A673 (cell line): ENCODE results near the gene ANKRD44. TPM values are rescaled to one million over a fixed set of nuclear protein-coding genes. Genes with fewer than 3 reads are reported as not detected.
A peak's percentile ranks its signal among the peaks of the same experiment; 100 is the strongest.

ENCODE experiments used
- BruUV-seq: library from RNA; stranded (reverse); fragments of 400-500 nt; replicated peaks from 2 replicates; lab custom pipeline; 2021; lab: Mats Ljungman, UMichigan
- CTCF ChIA-PET: fragments of 300-600 bp; sonication (Branson Sonifier 250); formaldehyde crosslinking; loops from one replicate; lab custom pipeline; 2022; ENCODE audit warnings: antibody characterized with exemption; lab: Charles Lee
- POLR2A ChIA-PET: fragments of 300-600 bp; sonication (Branson Sonifier 250); formaldehyde crosslinking; loops from one replicate; lab custom pipeline; 2022; ENCODE audit warnings: antibody characterized with exemption; ENCODE audit not compliant: low non-redundant PET; lab: Charles Lee
- DNase-seq: peaks from one replicate; pipeline ENCODE4 v3.0.0-alpha.2; 2015; ENCODE audit warnings: low spot score
- H3K27ac ChIP-seq: fragments of 200-600 bp; sonication (generic); 2 replicates; pipeline ENCODE4 v1.5.1; 2016; ENCODE audit warnings: mixed run types, low read depth, mild to moderate bottlenecking, mixed read lengths, antibody characterized with exemption, low read length; ENCODE audit not compliant: poor library complexity, severe bottlenecking
- H3K27me3 ChIP-seq: fragments of 200-600 bp; sonication (generic); replicated peaks from 2 replicates; pipeline ENCODE4 v1.6.1; 2017; ENCODE audit warnings: mixed run types, low read depth, mild to moderate bottlenecking, mixed read lengths, antibody characterized with exemption, low read length; ENCODE audit not compliant: insufficient read depth, poor library complexity
- H3K36me3 ChIP-seq: fragments of 200-600 bp; sonication (generic); 2 replicates; pipeline ENCODE4 v1.6.1; 2016; ENCODE audit warnings: mixed run types, mild to moderate bottlenecking, mixed read lengths, antibody characterized with exemption, low read length; ENCODE audit not compliant: insufficient read depth, poor library complexity, severe bottlenecking
- H3K4me1 ChIP-seq: fragments of 200-600 bp; sonication (generic); 2 replicates; pipeline ENCODE4 v1.6.1; 2017; ENCODE audit warnings: mixed run types, mild to moderate bottlenecking, mixed read lengths, antibody characterized with exemption, low read length; ENCODE audit not compliant: insufficient read depth, poor library complexity, severe bottlenecking
- H3K4me3 ChIP-seq: fragments of 200-600 bp; sonication (generic); 2 replicates; pipeline ENCODE4 v1.5.1; 2016; ENCODE audit warnings: low read depth, mixed run types, mild to moderate bottlenecking, mixed read lengths, low read length; ENCODE audit not compliant: poor library complexity, severe bottlenecking
- H3K9me3 ChIP-seq: fragments of 200-600 bp; sonication (generic); 2 replicates; pipeline ENCODE4 v1.6.1; 2016; ENCODE audit warnings: mixed run types, low read depth, mild to moderate bottlenecking, mixed read lengths, antibody characterized with exemption, low read length; ENCODE audit not compliant: poor library complexity, severe bottlenecking
- CTCF ChIP-seq: fragments of 300-800, 200-600 bp; sonication (generic); conservative IDR thresholded peaks from 2 replicates; pipeline ENCODE4 v1.5.1; 2017; ENCODE audit warnings: low read depth, mild to moderate bottlenecking, antibody characterized with exemption, low read length, moderate library complexity, mixed read lengths
- EZH2 ChIP-seq: fragments of 200-600 bp; sonication (generic); IDR thresholded peaks from 2 replicates; pipeline ENCODE4 v1.6.1; 2017; ENCODE audit warnings: borderline replicate concordance, low read depth, mild to moderate bottlenecking, mixed read lengths, antibody characterized with exemption, low read length; ENCODE audit not compliant: poor library complexity, severe bottlenecking
- intact Hi-C: fragments of 100-400 bp; cut with micrococcal nuclease; formaldehyde crosslinking; loops from one replicate; pipeline ENCODE4 v1.10.0; 2022; ENCODE audit not compliant: unreplicated experiment
- total RNA-seq: library from RNA; stranded (reverse); gene quantifications from 2 replicates; pipeline ENCODE4 v1.2.3, GENCODE V29; 2021

Gene ANKRD44
- total RNA-seq, 1 experiment from 2014 or later = 17.0 TPM

- Histone ChIP-seq H3K4me1 (peaks cover 47% of the 10 kb centered on the region), H3K9me3 (no peaks in the 10 kb centered on the region), H3K4me3 (no peak overlapping the region), H3K27ac (peak overlapping the region; percentile 86), H3K36me3 (peaks cover 8% of the 10 kb centered on the region), H3K27me3 (no peaks in the 10 kb centered on the region)
- TSS peak; percentile 90 for BruUV-seq
- ChIA-PET POLR2A (no interaction called here), CTCF (interaction anchor here (0.6 kb wide), 1 partner anchor 35 kb away, joined by 3 read pairs; no protein-coding TSS in a partner anchor)
- no peak for TF ChIP-seq EZH2
- TF ChIP-seq CTCF = no peak
- intact Hi-C loops = no loop called here
- DNase-seq = no peak
Measured at GRCh38 chr2:197080578-197081216, 229.9 kb downstream of the ANKRD44 start.

- Histone ChIP-seq H3K9me3 (no peaks in the 10 kb centered on the region), H3K36me3 (peaks cover 8% of the 10 kb centered on the region), H3K4me1 (peaks cover 46% of the 10 kb centered on the region), H3K4me3 (no peak overlapping the region), H3K27ac (peak overlapping the region; percentile 86), H3K27me3 (no peaks in the 10 kb centered on the region)
- TF ChIP-seq CTCF = no peak
- no peak for TF ChIP-seq EZH2
- CTCF ChIA-PET = interaction anchor here (0.6 kb wide), 1 partner anchor 34 kb away, joined by 3 read pairs; no protein-coding TSS in a partner anchor
- BruUV-seq = no TSS peak
- intact Hi-C loops = loop anchor here (5.0 kb wide), 1 partner anchor 87 kb away; no protein-coding TSS in a partner anchor
- POLR2A ChIA-PET = no interaction called here
- peak; percentile 93 for DNase-seq
Measured at GRCh38 chr2:197079832-197080555, 230.6 kb downstream of the ANKRD44 start.

- peak; percentile 63 for DNase-seq
- no TSS peak for BruUV-seq
- Histone ChIP-seq H3K9me3 (no peaks in the 10 kb centered on the region), H3K27ac (peak overlapping the region; percentile 86), H3K4me1 (peaks cover 46% of the 10 kb centered on the region), H3K4me3 (no peak overlapping the region), H3K27me3 (no peaks in the 10 kb centered on the region), H3K36me3 (peaks cover 8% of the 10 kb centered on the region)
- ChIA-PET CTCF (interaction anchor here (0.6 kb wide), 1 partner anchor 119 kb away, joined by 4 read pairs; no protein-coding TSS in a partner anchor), POLR2A (no interaction called here)
- TF ChIP-seq EZH2 = no peak
- TF ChIP-seq CTCF = no peak
- intact Hi-C loops = loop anchor here (5.0 kb wide), 1 partner anchor 88 kb away; no protein-coding TSS in a partner anchor
Measured at GRCh38 chr2:197079414-197079813, 231.2 kb downstream of the ANKRD44 start.
